G401 (cell line): ENCODE data around the gene SIL1. TPM values are rescaled to one million over a fixed set of nuclear protein-coding genes. Genes with fewer than 3 reads are reported as not detected.

Experiments
- DNase-seq: peaks from one replicate; pipeline ENCODE4 v3.0.0-alpha.2; 2015; ENCODE audit warnings: low spot score
- in situ Hi-C: cut with HindIII; loops from 2 replicates; pipeline ENCODE4 v1.10.0; 2016; ENCODE audit warnings: low sequenced_read_pairs, mixed read lengths
- total RNA-seq: library from RNA; depleted of rRNA; stranded (reverse); fragments of >200 nt; shearing (Covaris generic); gene quantifications from 2 replicates; pipeline ENCODE4 v1.2.3, GENCODE V29; 2014

Gene SIL1
- total RNA-seq, 1 experiment from 2014 or later: 66.4 TPM

DNA sequence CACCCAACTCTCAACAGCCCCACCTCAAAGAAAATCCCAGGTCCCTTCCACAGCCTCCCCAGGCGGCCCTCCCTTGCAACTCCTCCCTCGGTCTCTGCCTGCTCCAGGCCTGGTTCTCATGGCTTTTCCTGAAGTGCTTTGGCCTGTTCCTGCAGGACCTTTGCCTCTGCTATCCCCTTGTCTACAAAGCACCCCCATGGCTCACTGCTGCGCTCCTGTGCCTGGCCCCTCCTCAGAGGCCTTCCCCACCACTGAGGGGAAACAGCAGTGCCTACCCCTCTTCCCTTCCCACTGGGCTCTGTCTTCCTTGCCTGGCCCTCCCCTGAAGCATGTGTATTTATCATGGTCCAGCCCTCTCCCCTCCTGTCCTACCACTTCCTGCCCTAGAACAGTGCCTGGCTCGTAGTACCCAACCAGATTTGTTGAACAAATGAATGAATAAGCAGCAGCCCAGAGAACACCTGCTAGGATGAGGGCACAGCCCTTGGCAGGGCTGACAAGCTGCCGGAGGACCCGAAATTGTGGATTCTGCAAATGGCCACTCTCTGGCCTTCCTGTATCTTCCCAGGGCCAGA lies 254.5 kb downstream of the SIL1 start:
- in situ Hi-C loops: no loop called here
- no peak for DNase-seq

- in situ Hi-C loops: no loop called here
- no peak for DNase-seq
Observed at GRCh38 chr5:138942861-138943260, 255.3 kb downstream of the SIL1 start.

DNA sequence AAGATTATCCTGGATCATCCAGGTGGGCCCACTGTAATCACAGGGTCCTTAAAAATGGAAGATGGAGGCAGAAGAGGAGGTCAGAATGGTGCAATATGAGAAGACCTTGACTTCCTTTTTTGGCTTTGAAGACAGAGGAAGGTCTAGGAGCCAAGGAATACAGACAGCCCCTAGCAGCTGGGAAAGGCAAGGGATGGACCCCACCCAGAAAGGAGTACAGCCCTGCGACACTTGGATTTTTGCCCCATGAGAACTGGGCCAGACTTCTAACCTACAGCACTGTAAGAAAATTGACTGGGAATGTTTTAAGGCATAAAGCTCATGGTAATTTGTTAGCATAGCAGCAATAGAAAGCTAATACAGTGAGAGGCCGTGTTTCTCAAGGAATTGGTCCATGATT lies 256.1 kb downstream of the SIL1 start:
- DNase-seq: no peak
- in situ Hi-C loops: no loop called here

DNA sequence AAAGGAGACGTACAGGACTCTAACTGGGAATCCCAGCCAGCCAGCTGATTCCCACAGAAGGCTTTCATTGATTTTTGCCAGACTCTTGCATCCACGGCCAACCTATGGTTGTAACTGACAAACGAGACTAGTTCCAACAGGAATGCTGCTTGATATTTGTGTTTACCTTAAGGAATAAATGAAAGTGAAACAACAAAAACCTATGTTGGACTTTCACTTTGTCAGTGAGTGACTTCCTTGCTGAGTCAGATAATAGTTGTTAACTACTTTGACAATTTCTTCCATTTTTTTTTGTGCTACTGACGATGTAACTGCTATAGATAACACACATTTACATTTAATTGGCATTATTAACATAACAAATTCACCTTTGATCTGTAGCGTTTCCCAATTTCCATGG lies 259.6 kb downstream of the SIL1 start:
- no peak for DNase-seq
- in situ Hi-C loops: no loop called here

DNA sequence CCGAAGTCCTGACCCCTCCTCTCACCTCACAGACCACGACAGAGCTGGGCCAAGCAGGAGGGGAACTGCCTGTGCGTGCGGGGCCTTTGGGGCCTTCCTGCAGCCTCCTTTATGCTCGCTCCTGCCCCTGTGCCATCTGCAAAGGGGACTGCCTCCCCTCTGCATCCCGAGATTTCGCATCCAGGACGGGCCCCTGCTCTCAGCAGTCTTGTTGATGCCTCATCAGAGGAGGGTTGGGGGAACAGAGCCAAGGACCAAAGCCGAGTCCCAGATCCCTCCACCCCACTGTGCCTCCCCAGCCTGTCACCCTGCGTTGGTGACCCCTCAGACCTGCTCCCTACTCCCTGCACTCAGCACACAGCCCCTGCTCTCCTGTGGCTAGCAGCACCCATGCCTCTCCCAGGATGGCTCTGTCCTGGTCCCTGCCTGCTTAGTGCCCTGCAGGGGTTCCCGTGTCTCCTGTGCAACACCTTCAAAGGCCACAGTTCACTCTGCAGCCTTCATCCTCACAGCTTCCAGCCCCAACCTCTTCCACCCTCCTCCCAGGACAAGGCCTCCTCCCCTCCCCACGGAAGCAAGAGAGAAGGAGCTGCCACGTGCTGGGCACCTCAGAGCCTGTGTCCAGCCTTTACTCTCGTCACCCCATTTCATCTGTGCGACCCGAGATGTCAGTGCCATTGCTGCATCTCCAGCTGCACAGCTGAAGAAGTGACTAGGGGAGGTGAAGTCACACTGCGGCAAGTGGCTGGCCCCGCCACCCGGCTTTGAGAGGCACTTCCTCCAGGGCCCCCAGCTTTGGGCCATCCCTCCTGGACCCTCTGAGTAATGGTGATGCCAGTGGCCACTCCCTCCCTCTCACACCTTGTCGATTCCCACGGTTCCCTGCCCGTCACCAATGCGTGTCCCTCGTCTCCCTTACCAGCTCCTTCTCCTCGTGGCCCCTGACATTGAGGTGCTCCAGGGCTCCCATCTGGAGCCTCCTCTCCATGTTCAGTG lies 260.5 kb downstream of the SIL1 start:
- DNase-seq: no peak
- in situ Hi-C loops: no loop called here

DNA sequence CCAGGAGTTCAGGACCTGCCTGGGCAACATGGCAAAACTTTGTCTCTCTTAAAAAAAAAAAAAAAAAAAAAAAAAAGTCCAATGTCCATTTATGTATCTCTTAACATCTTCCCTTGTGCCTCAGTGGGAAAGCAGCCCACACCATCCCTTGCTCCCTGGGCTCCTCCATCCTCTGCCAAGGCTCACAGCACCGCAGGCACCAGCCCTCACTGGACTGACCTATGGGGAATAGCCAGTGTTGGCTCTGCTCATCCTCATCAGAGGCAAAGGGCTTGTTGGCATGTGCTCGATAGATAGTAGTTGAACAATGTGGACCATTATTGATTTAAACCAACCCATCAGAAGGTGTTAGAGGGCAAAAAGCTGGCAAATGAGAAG lies 261.2 kb downstream of the SIL1 start:
- no peak for DNase-seq
- in situ Hi-C loops: no loop called here

- peak; percentile 56 for DNase-seq
- in situ Hi-C loops: no loop called here
Observed at GRCh38 chr5:138936225-138936967, 261.8 kb downstream of the SIL1 start.

DNA sequence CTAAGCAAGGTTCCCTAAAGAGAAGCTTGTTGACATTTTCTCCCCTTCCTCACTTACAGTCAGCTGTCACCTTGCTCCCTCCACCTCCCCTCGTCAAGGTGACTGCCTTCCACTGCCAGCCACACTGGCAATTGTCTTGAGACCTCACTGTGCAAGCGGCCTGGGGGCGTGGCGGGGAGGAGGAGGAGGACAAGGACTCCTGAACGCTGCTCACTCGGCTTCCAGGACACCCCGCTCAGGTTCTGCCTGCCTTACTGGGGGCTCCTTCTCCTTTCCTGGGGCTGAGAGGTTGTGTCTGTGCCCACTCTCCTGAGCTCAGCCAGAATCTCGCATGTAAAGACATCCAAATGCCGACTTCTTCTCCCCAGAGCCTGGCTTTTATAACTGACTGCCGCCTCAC lies 262.7 kb downstream of the SIL1 start:
- DNase-seq: no peak
- in situ Hi-C loops: no loop called here

- DNase-seq: no peak
- in situ Hi-C loops: loop anchor here (5.0 kb wide), 1 partner anchor 38 kb away; no protein-coding TSS in a partner anchor
Observed at GRCh38 chr5:138934971-138935370, 263.2 kb downstream of the SIL1 start.

- no peak for DNase-seq
- in situ Hi-C loops: loop anchor here (5.0 kb wide), 1 partner anchor 36 kb away; no protein-coding TSS in a partner anchor
Observed at GRCh38 chr5:138933522-138934290, 264.5 kb downstream of the SIL1 start.

- no peak for DNase-seq
- in situ Hi-C loops: loop anchor here (5.0 kb wide), 1 partner anchor 35 kb away; no protein-coding TSS in a partner anchor
Observed at GRCh38 chr5:138932171-138932810, 265.9 kb downstream of the SIL1 start.

- in situ Hi-C loops: loop anchor here (5.0 kb wide), 1 partner anchor 33 kb away; no protein-coding TSS in a partner anchor
- no peak for DNase-seq
Observed at GRCh38 chr5:138930371-138931097, 267.6 kb downstream of the SIL1 start.

GRCh38 chr5:138929571-138929955 lies 268.6 kb downstream of the SIL1 start:
- no peak for DNase-seq
- in situ Hi-C loops: no loop called here

DNA sequence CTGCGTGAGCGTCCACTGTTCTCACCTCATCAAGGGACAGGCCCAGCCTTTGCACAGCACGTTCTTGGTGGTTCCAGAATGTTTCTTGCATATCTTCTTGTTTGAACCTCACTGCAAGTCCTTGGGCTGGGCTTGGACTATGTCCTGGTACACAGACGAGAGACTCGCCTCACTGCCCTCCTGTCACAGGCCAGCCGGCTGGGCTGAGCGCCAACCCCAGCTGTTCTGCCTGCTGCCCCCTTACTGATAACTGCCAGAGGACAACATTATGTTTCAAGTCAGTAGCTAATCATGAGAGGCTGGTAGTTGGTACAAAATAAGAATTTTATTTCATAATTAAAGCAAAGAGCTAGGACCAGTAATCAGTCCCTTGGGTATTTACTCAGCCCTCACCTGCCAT lies 270.2 kb downstream of the SIL1 start:
- in situ Hi-C loops: no loop called here

GRCh38 chr5:138927544-138927943 lies 270.6 kb downstream of the SIL1 start:
- in situ Hi-C loops: no loop called here
- DNase-seq: no peak

More for the DNA sequence above, 270.2 kb downstream of the SIL1 start:
- DNase-seq: peak; percentile 80

DNA sequence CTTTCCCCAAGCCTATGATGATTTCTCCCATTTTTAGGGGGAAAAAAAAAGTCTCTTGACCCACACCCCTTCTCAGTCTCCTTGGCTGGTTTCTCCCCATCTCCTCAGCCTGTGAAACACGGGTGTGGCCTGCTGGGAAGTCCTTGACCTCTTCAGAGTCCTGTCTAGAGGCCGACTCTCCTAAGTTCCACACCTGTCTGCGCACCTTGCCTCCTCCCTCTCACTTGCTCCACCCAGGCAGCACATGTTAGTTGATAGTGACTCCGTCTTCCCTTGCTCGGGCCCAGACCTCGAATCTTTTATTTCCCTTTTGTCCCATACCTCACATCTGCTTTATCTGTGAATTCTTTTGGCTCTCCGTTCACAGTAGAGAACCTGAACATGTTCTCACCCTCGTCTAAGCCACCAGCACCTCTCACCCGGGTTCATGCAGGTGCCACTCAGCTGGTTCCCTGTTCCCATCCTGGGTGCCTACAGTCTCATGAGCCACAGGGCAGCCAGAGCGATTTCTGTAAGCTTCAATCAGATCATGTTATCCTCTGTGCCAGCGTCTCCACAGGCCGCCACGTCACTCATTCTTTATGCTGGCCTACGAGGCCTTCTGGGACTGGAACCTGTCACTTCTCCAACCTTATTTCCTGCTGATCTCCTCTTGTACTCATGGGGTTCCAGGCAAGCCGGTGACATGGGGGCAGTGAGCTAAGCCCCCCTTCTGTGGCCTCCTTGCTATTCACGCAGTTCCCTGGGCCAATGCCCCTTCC lies 271.3 kb downstream of the SIL1 start:
- in situ Hi-C loops: no loop called here
- no peak for DNase-seq

- DNase-seq: no peak
- in situ Hi-C loops: no loop called here
Observed at GRCh38 chr5:138926257-138926656, 271.9 kb downstream of the SIL1 start.
